ENCODE measurements around the gene SULT4A1.

Gene SULT4A1

GRCh38 chr22:43845981-43846380 lies 16.3 kb downstream of the SULT4A1 start:
- no peak for DNase-seq (ENCODE audit: low read depth in 2 of 2)

GRCh38 chr22:43844560-43845545 lies 17.5 kb downstream of the SULT4A1 start:
- no peak for DNase-seq (ENCODE audit: low read depth in 2 of 2)

GRCh38 chr22:43843783-43844530 lies 18.4 kb downstream of the SULT4A1 start:
- DNase-seq (ENCODE audit: low read depth in 2 of 2): no peak

GRCh38 chr22:43841742-43842141 lies 20.6 kb downstream of the SULT4A1 start:
- DNase-seq (ENCODE audit: low read depth in 2 of 2): no peak

GRCh38 chr22:43840851-43841250 lies 21.5 kb downstream of the SULT4A1 start:
- DNase-seq (ENCODE audit: low read depth in 2 of 2): no peak

GRCh38 chr22:43840431-43840830 lies 21.9 kb downstream of the SULT4A1 start:
- DNase-seq (ENCODE audit: low read depth in 2 of 2): no peak

GRCh38 chr22:43839781-43840180 lies 22.5 kb downstream of the SULT4A1 start:
- no peak for DNase-seq (ENCODE audit: low read depth in 2 of 2)

GRCh38 chr22:43838571-43839307 lies 23.6 kb downstream of the SULT4A1 start:
- DNase-seq (ENCODE audit: low read depth in 2 of 2): no peak

- no peak for DNase-seq (ENCODE audit: low read depth in 2 of 2)
These were observed 24.2 kb downstream of the SULT4A1 start for GRCh38 chr22:43838161-43838560.

GRCh38 chr22:43837666-43838065 lies 24.6 kb downstream of the SULT4A1 start:
- no peak for DNase-seq (ENCODE audit: low read depth in 2 of 2)

GRCh38 chr22:43835736-43836135 lies 26.6 kb downstream of the SULT4A1 start:
- DNase-seq (ENCODE audit: low read depth in 2 of 2): no peak

GRCh38 chr22:43835166-43835565 lies 27.1 kb downstream of the SULT4A1 start:
- DNase-seq (ENCODE audit: low read depth in 2 of 2): no peak

- DNase-seq (ENCODE audit: low read depth in 2 of 2): no peak
These were observed 28.8 kb downstream of the SULT4A1 start for GRCh38 chr22:43833286-43834240.

- DNase-seq (ENCODE audit: low read depth in 2 of 2): no peak
These were observed 29.7 kb downstream of the SULT4A1 start for GRCh38 chr22:43832393-43833265.

- DNase-seq (ENCODE audit: low read depth in 2 of 2): no peak
These were observed 30.5 kb downstream of the SULT4A1 start for GRCh38 chr22:43831561-43832392.

- DNase-seq (ENCODE audit: low read depth in 2 of 2): no peak
These were observed 31.3 kb downstream of the SULT4A1 start for GRCh38 chr22:43830931-43831560.

GRCh38 chr22:43829904-43830851 lies 32.1 kb downstream of the SULT4A1 start:
- no peak for DNase-seq (ENCODE audit: low read depth in 2 of 2)
